Rectal smooth muscle tissue (tissue), 1 donor: ENCODE results near the gene SLC4A2.

Source experiments
- H3K27ac ChIP-seq: one replicate; pipeline ENCODE4 v1.7.0; 2013; ENCODE audit warnings: low read depth, low read length, inconsistent platforms
- H3K27me3 ChIP-seq: one replicate; pipeline ENCODE4 v1.7.0; 2013; ENCODE audit warnings: low read length; ENCODE audit not compliant: control insufficient read depth, insufficient read depth
- H3K36me3 ChIP-seq: one replicate; pipeline ENCODE4 v1.7.0; 2013; ENCODE audit warnings: low read length; ENCODE audit not compliant: control insufficient read depth, insufficient read depth
- H3K4me1 ChIP-seq: one replicate; pipeline ENCODE4 v1.7.0; 2013; ENCODE audit warnings: low read length; ENCODE audit not compliant: control insufficient read depth, insufficient read depth
- H3K4me3 ChIP-seq: one replicate; pipeline ENCODE4 v1.7.0; 2013; ENCODE audit warnings: low read length
- H3K9ac ChIP-seq: one replicate; pipeline ENCODE4 v1.7.0; 2013; ENCODE audit warnings: low read length

The SLC4A2 gene

DNA sequence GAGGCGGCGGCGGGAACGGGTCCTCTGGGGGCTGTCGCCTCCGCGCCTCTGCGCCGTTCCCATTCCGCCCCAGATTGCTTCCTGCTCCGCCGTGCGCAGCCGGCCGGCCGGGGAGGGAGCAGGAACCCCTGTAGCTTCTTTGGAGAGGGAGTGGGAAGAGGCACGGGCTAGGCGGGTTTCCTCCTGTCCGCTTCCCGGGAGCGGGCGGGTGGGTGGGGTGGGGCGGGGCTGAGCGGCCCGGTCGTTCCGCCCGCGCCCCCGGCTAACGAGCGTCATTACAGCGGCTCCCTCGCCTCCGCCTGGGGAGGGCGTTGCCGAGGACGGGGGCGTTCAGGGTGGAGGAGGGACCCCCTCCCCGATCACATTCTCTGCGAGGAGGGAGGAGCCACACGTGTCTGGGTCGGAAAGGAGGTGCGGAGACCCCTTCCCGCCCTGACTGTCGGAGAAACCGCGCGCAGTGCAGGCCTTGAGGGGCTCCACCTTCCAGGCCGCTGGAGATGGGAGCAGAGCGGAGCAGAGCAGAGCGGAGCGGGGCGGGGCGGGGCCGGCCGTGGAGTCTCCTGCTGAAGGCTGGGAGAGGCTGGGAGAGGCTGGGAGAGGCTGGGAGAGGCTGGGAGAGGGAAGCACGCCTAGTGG, 66.6 kb downstream of the SLC4A2 start:
- Histone ChIP-seq H3K9ac (no peak overlapping the region), H3K27me3 (no peaks in the 10 kb centered on the region), H3K27ac (no peak overlapping the region), H3K4me3 (peak overlapping the region; percentile 19), H3K36me3 (peaks cover 29% of the 10 kb centered on the region), H3K4me1 (no peaks in the 10 kb centered on the region)
